ENCODE results near the gene RTTN. TPM values are rescaled to one million over a fixed set of nuclear protein-coding genes. Genes with fewer than 3 reads are reported as not detected.
A peak's percentile ranks its signal among the peaks of the same experiment; 100 is the strongest.
"Not testable (repeated sequence)": the region's sequence is repeated elsewhere in the genome, so short reads cannot be mapped to it uniquely, and the experiment has no call there.

The RTTN gene, protein sequence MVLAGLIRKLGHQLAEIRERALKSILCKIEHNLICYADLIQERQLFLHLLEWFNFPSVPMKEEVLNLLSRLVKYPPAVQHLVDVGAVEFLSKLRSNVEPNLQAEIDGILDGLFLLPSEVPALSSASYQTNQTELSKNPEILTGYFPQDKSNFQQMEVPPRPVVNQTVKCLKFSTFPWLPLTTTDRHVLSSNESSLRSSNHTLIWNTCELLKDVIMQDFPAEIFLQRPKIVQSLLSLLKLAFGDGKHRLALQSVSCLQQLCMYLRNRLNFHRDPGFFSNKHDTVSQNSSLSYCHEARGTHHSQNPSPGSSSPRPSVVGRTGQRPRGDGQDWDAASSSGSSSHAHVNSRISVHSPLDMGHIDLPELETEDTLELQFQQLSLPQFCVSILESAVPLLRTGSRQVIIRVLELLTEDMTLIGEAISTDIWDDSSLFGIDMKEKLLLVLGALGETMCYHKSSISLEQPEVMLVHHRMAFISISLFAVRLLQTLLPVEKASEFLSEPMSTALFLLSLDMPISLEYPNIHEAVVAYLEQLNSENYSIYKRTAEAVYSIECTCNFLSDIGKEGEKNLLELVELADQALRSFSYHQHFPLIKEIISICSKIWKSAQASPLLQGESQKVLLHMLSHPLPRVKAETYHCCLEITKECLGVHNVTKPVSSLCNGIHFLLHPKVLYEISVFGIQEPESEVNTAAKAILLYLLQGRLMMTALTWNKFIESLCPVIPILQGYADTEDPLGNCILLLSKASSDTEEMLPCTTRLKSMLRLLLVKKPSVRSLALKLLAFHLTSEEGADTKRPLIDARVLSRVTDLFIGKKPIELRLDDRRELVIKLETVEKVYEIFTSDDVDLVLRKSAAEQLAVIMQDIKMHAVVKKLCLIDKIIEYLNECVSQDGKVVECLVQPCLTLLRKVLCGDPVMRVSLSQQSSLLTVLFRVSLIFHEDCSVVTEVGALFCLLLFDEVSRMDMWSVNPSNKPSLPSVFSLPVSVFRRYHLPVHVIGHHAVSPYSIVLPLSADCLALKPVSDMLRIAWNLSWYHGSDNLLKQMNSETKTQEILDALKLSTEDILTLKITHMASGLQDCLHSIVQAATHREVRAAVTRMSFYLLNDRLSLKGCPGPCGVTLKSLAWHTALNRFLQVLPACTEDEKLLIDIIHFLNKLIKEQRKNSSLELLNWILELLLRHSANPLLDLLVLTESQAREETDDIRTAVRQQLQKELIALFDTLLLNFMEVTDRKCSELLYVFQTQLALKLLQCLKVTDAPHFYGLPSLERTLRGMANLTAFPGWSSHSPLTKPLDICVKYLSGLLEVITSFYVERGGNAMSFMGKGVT (N-terminal part only)
- total RNA-seq (2012; rRNA removed): 21.5 and 21.8 TPM in 2 replicates

DNA sequence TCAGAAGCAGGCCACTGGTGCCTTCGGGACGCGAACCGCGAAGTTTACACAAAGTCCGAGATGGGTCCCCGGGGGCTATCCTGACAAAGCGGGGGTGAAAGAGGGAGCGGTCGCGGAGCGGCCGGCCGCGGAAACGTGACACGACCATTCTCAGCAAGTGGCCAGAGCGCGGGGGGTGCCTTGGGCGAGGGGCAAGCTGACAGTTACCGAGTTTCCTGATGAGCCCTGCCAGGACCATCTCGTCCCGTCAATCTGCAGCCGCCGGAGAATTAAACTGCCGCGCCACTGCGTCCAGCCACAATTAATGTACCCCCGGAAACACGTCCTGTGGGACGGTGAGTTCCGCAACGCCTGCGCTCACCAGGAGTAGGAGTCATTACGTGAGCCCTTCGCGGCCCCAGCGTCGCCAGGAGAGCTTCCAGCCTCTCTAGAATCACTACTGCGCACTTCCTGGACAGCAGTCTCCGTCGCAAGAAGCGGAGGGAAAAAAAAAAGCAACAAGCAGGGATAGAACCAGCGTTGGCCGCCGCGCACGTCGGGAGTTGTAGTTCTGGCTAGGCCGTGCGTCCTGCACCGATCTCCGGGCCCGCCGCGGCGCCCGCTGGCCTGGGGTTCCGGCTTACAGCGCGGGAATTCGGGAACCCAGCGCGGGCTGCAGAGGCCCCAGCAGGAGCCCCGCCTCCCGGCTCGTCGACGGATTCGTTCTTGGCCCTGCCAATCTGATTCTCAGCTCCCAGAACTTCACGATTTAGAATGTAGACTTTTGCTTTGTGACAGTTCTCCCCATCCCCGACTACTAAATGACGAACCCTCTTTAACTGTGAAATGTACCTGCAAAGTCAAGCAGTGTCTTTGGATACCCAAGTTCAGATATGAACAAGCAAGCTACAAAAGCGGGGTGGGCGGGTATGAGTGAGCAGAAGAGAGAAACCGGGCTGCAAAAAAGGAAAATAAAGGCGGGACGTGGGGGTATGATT is at the start of gene RTTN:
Gene RTTN (minus strand): TSS at position 267 of the 977 bp plus-strand sequence. CDS start 29 bp downstream, at position 238.
- Histone ChIP-seq H3K4me3 (ENCODE audit: low read length) (peak within 1 kb of the TSS; percentile 88), H3K36me3 (ENCODE audit: insufficient read depth, low read length) (no peaks in the 10 kb centered on the region), H3K4me1 (ENCODE audit: control insufficient read depth, insufficient read depth, low read length) (no peaks in the 10 kb centered on the region), H3K27me3 (ENCODE audit: control insufficient read depth, insufficient read depth, low read length) (no peaks in the 10 kb centered on the region), H3K9me3 (replicated peaks; ENCODE audit: low read length) (no peaks in the 10 kb centered on the region), H3K4me2 (ENCODE audit: low read length) (peak within 1 kb of the TSS; percentile 94), H3K9ac (ENCODE audit: low read depth, low read length) (peak within 1 kb of the TSS; percentile 93)

DNA sequence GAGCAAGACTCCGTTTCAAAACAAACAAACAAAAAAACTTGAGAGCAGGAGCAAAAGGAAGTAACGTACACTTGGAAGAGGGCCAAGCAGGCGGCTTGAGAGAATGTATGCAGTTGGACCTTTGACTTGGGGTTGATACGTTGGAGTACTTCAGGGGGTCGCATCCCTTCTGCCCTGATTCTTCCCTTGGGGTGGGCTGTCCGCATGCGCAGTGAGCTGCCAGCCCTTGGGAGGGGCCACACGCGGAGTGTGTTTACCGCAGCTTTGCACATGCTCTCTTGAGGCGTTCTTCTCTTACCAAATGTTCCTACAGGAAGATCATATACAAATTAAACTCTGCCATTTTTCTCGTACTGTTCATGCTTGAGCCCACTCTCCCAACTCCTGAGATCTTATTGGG is 45.3 kb upstream of the RTTN start:
- Histone ChIP-seq H3K4me1 (ENCODE audit: control insufficient read depth, insufficient read depth, low read length) (peaks cover 13% of the 10 kb centered on the region), H3K36me3 (ENCODE audit: insufficient read depth, low read length) (no peaks in the 10 kb centered on the region), H3K4me3 (ENCODE audit: low read length) (no peak overlapping the region), H3K4me2 (ENCODE audit: low read length) (no peak overlapping the region), H3K27me3 (ENCODE audit: control insufficient read depth, insufficient read depth, low read length) (no peaks in the 10 kb centered on the region), H3K9ac (ENCODE audit: low read depth, low read length) (no peak overlapping the region), H3K9me3 (replicated peaks; ENCODE audit: low read length) (no peaks in the 10 kb centered on the region)

DNA sequence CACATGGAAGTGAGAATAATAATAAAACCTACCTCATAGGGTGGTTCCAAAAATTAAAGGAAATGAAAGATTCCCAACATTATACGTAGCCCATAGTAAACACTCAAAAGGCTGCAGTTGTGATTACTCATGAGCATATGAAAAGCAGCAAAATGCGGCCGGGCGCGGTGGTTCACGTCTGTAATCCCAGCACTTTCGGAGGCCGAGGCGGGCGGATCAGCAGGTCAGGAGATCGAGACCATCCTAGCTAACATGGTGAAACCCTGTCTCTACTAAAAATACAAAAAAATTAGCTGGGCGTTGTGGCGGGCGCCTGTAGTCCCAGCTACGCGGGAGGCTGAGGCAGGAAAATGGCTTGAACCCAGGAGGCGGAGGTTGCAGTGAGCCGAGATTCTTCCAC is 44.4 kb upstream of the RTTN start:
- H3K9ac ChIP-seq (ENCODE audit: low read depth, low read length); H3K4me2 ChIP-seq (ENCODE audit: low read length); H3K9me3 ChIP-seq (replicated peaks; ENCODE audit: low read length); H3K27me3 ChIP-seq (ENCODE audit: control insufficient read depth, insufficient read depth, low read length); H3K4me3 ChIP-seq (ENCODE audit: low read length); H3K36me3 ChIP-seq (ENCODE audit: insufficient read depth, low read length): not testable (repeated sequence)
- peaks cover 15% of the 10 kb centered on the region for H3K4me1 ChIP-seq (ENCODE audit: control insufficient read depth, insufficient read depth, low read length)

DNA sequence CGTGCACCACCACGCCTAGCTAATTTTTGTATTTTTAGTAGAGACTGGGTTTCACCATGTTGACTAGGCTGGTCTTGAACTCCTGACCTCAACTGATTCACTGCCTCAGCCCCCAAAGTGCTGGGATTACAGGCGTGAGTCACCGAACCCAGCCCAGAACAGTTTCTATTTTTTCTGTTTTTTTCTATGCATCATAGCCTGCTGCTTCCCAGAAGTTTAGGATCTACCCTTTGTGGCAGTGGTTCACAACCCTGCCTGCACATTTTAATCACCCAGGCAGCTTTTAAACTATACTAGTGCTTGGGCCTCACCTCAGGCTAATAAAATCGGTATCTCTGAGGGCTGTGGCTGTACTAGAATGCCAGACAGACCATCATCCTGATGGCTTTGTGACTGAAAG is 43.6 kb upstream of the RTTN start:
- Histone ChIP-seq H3K4me1 (ENCODE audit: control insufficient read depth, insufficient read depth, low read length) (peaks cover 21% of the 10 kb centered on the region), H3K9ac (ENCODE audit: low read depth, low read length) (no peak overlapping the region), H3K27me3 (ENCODE audit: control insufficient read depth, insufficient read depth, low read length) (no peaks in the 10 kb centered on the region), H3K36me3 (ENCODE audit: insufficient read depth, low read length) (no peaks in the 10 kb centered on the region), H3K4me3 (ENCODE audit: low read length) (no peak overlapping the region), H3K9me3 (replicated peaks; ENCODE audit: low read length) (no peaks in the 10 kb centered on the region), H3K4me2 (ENCODE audit: low read length) (no peak overlapping the region)

DNA sequence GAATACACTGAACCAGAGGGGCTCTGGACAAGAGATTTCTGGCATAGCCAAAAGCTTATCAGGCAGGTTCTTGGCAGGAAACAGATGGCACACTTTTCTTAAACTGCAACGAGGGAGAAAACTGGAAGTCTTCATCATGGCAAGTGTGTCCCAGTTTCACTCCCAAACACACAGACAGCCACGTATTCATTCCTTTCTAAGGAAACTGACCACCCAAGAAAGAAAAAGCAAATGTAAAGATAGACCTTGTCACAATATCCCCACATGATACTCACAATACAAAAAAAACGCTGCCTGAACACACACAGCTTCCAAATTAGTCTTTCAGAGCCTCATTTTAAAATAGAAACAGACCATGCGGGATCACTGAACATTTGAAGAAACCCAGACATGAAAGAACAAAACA is 40.6 kb upstream of the RTTN start:
- no peaks in the 10 kb centered on the region for H3K9me3 ChIP-seq (replicated peaks; ENCODE audit: low read length)
- no peak overlapping the region for H3K4me2 ChIP-seq (ENCODE audit: low read length)
- no peak overlapping the region for H3K9ac ChIP-seq (ENCODE audit: low read depth, low read length)
- no peaks in the 10 kb centered on the region for H3K27me3 ChIP-seq (ENCODE audit: control insufficient read depth, insufficient read depth, low read length)
- H3K4me1 ChIP-seq (ENCODE audit: control insufficient read depth, insufficient read depth, low read length): peaks cover 33% of the 10 kb centered on the region
- no peak overlapping the region for H3K4me3 ChIP-seq (ENCODE audit: low read length)
- H3K36me3 ChIP-seq (ENCODE audit: insufficient read depth, low read length): no peaks in the 10 kb centered on the region

DNA sequence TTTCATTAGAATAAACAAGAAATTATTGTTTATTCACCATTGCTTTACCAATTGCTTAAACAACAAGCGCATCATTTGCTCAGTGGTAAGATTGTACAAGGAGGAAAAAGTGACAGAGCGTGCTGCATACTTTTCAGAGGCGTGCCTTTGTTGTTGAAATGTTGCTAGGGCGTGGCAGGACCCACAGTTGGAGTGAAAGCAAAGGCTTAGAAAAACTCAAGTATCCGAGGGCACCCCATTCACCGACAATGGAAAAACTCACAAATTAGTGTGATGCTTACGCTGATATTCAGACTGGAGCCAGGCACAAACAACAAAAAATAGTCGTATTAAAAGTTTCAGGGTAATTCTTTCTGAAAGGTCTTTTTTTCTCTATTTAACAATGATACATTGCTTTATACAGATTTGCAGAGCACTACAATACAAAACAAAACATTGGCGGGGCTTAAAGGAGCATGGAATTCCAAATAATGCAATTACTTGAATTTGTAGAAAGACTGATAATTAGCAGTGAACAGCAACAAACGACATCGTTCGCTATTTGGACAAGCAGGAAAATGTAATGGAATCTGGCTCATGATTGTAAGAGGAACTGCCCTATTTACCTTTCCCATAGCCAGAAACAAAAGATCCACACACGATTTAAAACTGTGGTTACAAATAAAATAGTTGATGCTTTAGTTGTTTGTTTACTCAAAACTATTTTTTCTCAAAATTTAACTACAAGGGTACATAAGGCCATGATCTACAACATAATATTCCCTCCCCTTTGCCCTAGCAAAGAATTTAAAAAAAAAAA is 37.8 kb upstream of the RTTN start:
- Histone ChIP-seq H3K4me1 (ENCODE audit: control insufficient read depth, insufficient read depth, low read length) (peaks cover 24% of the 10 kb centered on the region), H3K4me3 (ENCODE audit: low read length) (no peak overlapping the region), H3K4me2 (ENCODE audit: low read length) (peak overlapping the region; percentile 41), H3K27me3 (ENCODE audit: control insufficient read depth, insufficient read depth, low read length) (no peaks in the 10 kb centered on the region), H3K9me3 (replicated peaks; ENCODE audit: low read length) (no peaks in the 10 kb centered on the region), H3K36me3 (ENCODE audit: insufficient read depth, low read length) (no peaks in the 10 kb centered on the region), H3K9ac (ENCODE audit: low read depth, low read length) (peak overlapping the region; percentile 13)

DNA sequence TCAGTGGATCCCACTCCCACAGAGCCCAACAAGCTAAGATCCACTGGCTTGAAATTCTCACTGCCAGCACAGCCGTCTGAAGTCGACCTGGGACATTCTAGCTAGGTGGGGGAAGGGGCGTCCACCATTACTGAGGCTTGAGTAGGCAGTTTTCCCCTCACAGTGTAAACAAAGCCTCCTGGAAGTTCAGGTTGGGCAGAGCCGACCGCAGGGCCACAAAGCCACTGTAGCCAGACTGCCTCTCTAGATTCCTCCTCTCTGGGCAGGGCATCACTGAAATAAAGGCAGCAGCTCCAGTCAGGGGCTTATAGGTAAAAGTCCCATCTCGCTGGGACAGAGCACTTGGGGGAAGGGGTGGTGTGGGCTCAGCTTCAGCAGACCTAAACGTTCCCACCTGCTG is 31.4 kb upstream of the RTTN start:
- H3K4me2 ChIP-seq (ENCODE audit: low read length); H3K9me3 ChIP-seq (replicated peaks; ENCODE audit: low read length); H3K4me3 ChIP-seq (ENCODE audit: low read length); H3K27me3 ChIP-seq (ENCODE audit: control insufficient read depth, insufficient read depth, low read length); H3K36me3 ChIP-seq (ENCODE audit: insufficient read depth, low read length); H3K9ac ChIP-seq (ENCODE audit: low read depth, low read length); H3K4me1 ChIP-seq (ENCODE audit: control insufficient read depth, insufficient read depth, low read length): not testable (repeated sequence)

DNA sequence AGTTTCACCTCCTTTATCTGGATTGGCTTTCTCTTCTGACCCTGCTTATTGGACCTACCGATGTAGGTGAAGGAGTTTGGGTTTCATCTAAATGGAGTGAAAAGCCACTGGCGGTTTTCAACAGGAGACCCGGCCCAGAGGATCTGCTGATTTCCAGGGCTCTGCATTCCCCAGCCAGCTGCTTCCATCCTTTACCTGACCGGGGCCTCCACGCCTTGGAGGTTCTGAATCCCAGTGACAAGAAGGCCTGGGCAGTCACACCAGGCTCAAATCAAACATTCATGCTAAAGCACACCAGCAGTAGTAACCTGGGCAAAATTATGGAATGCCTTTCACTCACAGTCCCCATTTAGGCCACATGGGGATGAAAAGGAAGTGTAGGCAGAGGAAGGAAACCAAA is 30.0 kb upstream of the RTTN start:
- H3K9ac ChIP-seq (ENCODE audit: low read depth, low read length): no peak overlapping the region
- H3K4me1 ChIP-seq (ENCODE audit: control insufficient read depth, insufficient read depth, low read length): no peaks in the 10 kb centered on the region
- H3K4me2 ChIP-seq (ENCODE audit: low read length): no peak overlapping the region
- H3K9me3 ChIP-seq (replicated peaks; ENCODE audit: low read length): no peaks in the 10 kb centered on the region
- no peak overlapping the region for H3K4me3 ChIP-seq (ENCODE audit: low read length)
- peaks cover 3% of the 10 kb centered on the region for H3K27me3 ChIP-seq (ENCODE audit: control insufficient read depth, insufficient read depth, low read length)
- H3K36me3 ChIP-seq (ENCODE audit: insufficient read depth, low read length): no peaks in the 10 kb centered on the region

DNA sequence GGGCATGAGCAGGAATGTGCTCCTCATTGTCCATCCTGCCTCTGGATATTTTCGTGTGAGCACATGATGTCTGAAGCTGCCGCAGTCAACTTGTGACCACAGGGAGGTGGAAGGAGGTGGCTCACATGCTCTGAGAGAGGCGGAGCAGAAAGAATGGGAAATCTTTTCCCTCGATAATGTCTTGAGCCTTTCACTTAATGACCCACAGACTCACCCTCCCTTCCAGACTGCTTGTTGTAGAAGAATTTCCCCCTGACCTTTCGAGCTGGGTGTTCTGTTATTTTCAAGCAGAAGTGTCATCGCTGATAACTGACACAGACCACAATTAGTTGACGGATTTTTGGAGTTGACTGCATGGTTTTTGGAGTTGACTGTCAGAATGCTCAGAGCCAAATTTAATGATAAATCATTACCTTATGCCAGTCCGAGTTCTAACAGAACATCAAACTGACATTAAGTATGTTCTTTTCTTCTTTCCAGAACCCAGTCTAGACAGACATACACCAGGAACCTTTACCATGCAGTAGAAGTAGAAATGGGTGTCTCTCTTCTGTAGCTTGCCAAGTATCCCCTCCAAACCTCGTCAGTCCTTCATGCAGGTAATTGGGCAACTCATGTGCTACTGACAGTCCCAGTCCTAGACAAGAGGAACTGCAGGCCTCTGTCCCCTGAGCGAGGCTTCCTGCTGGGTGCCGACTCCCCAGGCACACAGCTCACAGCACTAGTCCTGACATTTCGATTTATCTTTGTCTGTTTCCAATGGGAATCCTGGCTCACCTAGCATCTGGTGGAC is 29.4 kb upstream of the RTTN start:
- Histone ChIP-seq H3K9ac (ENCODE audit: low read depth, low read length) (no peak overlapping the region), H3K36me3 (ENCODE audit: insufficient read depth, low read length) (no peaks in the 10 kb centered on the region), H3K9me3 (replicated peaks; ENCODE audit: low read length) (no peaks in the 10 kb centered on the region), H3K4me3 (ENCODE audit: low read length) (no peak overlapping the region), H3K27me3 (ENCODE audit: control insufficient read depth, insufficient read depth, low read length) (peaks cover 3% of the 10 kb centered on the region), H3K4me2 (ENCODE audit: low read length) (no peak overlapping the region), H3K4me1 (ENCODE audit: control insufficient read depth, insufficient read depth, low read length) (no peaks in the 10 kb centered on the region)

All from skeletal muscle satellite cell (primary cell).